ENCODE data around the gene CCL21. TPM values are rescaled to one million over a fixed set of nuclear protein-coding genes. Genes with fewer than 3 reads are reported as not detected.

Gene CCL21
- total and polyA plus RNA-seq, 2 of the 4 experiments (the other 2 are of a cell fraction), result not detected

- Histone ChIP-seq H3K18ac (ENCODE audit: low read depth, low read length) (no peak overlapping the region), H4K20me1 (ENCODE audit: insufficient read depth, low read length) (no peaks in the 10 kb centered on the region; the same call in 1 of the 2 replicates), H4K91ac (ENCODE audit: insufficient read depth, low read depth, low read length) (no peak overlapping the region), H2BK5ac (ENCODE audit: low read depth, low read length, poor library complexity, severe bottlenecking) (no peak overlapping the region), H3K4me2 (ENCODE audit: low read depth, low read length) (no peak overlapping the region), H3K4me1 (ENCODE audit: control insufficient read depth, insufficient read depth, low read length) (no peaks in the 10 kb centered on the region; the same call in 1 of the 2 replicates), H3K9me3 (ENCODE audit: control insufficient read depth, insufficient read depth, low read length) (no peaks in the 10 kb centered on the region), H3K4ac (ENCODE audit: low read depth, low read length) (no peak overlapping the region), H3K4me3 (ENCODE audit: insufficient read depth, low read depth, low read length) (no peak overlapping the region), H3K9me1 (ENCODE audit: insufficient read depth, low read length) (peaks cover 11% of the 10 kb centered on the region; the same call in 1 of the 2 replicates), H3K56ac (ENCODE audit: extremely low read depth, insufficient read depth, low read length) (no peak overlapping the region), H2AK9ac (replicated peaks; ENCODE audit: low read depth, low read length, poor library complexity) (no peak overlapping the region), H2AK5ac (ENCODE audit: low read depth, low read length) (no peak overlapping the region), H3K9ac (ENCODE audit: low read depth, low read length) (no peak overlapping the region), H2BK120ac (ENCODE audit: low read depth, low read length) (no peak overlapping the region), H4K5ac (ENCODE audit: low read depth, low read length) (no peak overlapping the region), H3K23ac (ENCODE audit: low read depth, low read length) (no peak overlapping the region), H3K14ac (replicated peaks; ENCODE audit: low read depth, low read length) (no peak overlapping the region), H4K8ac (ENCODE audit: low read depth in 2 of 2, low read length in 2 of 2) (no peak overlapping the region), H3K79me1 (ENCODE audit: low read depth in 1 of 2, low read length in 2 of 2) (no peaks in the 10 kb centered on the region), H2BK20ac (ENCODE audit: low read depth, low read length) (no peak overlapping the region), H3K27ac (ENCODE audit: insufficient read depth, low read length) (no peak overlapping the region), H2AFZ (replicated peaks; ENCODE audit: low read length, poor library complexity) (no peak overlapping the region), H2BK15ac (ENCODE audit: low read depth, low read length) (no peak overlapping the region), H3K36me3 (ENCODE audit: control insufficient read depth, insufficient read depth, low read length) (no peaks in the 10 kb centered on the region), H3K27me3 (ENCODE audit: control insufficient read depth, insufficient read depth, low read length) (no peaks in the 10 kb centered on the region)
- WGBS, 2 experiments (ENCODE audit: extremely low coverage in 2 of 2, insufficient read length in 1 of 2), result no CpG with 5 or more reads among the region's 1 CpG
- ATAC-seq (ENCODE audit: low read depth) (no peak), DNase-seq (no peak)
- CTCF ChIA-PET, result no interaction called here
- dilution Hi-C loops (cut with HindIII; ENCODE audit: low sequenced_read_pairs, unreplicated experiment) (no loop called here), intact Hi-C loops (cut with micrococcal nuclease) (no loop called here), in situ Hi-C loops (cut with MboI; ENCODE audit: low sequenced_read_pairs) (no loop called here)
- BruUV-seq (replicated peaks), result no TSS peak
- POLR2A ChIA-PET (ENCODE audit: unreplicated experiment), result no interaction called here
- TF ChIP-seq MAFK (IDR thresholded peaks at IDR 0.05; ENCODE audit: low read depth, low read length) (no peak), ELK1 (IDR thresholded peaks at IDR 0.05; ENCODE audit: borderline replicate concordance, low read depth, low read length) (no peak), RCOR1 (IDR thresholded peaks at IDR 0.05; ENCODE audit: insufficient replicate concordance, low read length) (no peak), RAD21 (IDR thresholded peaks at IDR 0.05; ENCODE audit: low read length) (no peak), SMC3 (IDR thresholded peaks at IDR 0.05; ENCODE audit: low read depth, low read length) (no peak), POLR2A (IDR thresholded peaks at IDR 0.05; ENCODE audit: low read depth, low read length) (no peak), RFX5 (IDR thresholded peaks at IDR 0.05; ENCODE audit: low read depth, low read length) (no peak), CEBPB (IDR thresholded peaks at IDR 0.05; ENCODE audit: low read depth, low read length) (no peak), MAZ (IDR thresholded peaks at IDR 0.05; ENCODE audit: borderline replicate concordance, low read depth, low read length) (no peak), CHD1 (IDR thresholded peaks at IDR 0.05; ENCODE audit: low read depth, low read length) (no peak), BHLHE40 (IDR thresholded peaks at IDR 0.05; ENCODE audit: low read depth, low read length) (no peak), MXI1 (IDR thresholded peaks at IDR 0.05; ENCODE audit: borderline replicate concordance, low read depth, low read length) (no peak), NFE2L2 (IDR thresholded peaks at IDR 0.05; ENCODE audit: low read depth, low read length) (no peak), FOS (IDR thresholded peaks at IDR 0.05; ENCODE audit: low read depth, low read length) (no peak)
- TF ChIP-seq, protein P1, sequence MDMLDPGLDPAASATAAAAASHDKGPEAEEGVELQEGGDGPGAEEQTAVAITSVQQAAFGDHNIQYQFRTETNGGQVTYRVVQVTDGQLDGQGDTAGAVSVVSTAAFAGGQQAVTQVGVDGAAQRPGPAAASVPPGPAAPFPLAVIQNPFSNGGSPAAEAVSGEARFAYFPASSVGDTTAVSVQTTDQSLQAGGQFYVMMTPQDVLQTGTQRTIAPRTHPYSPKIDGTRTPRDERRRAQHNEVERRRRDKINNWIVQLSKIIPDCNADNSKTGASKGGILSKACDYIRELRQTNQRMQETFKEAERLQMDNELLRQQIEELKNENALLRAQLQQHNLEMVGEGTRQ (IDR thresholded peaks at IDR 0.05; ENCODE audit: low read depth, low read length), result no peak
- TF ChIP-seq, protein P2, sequence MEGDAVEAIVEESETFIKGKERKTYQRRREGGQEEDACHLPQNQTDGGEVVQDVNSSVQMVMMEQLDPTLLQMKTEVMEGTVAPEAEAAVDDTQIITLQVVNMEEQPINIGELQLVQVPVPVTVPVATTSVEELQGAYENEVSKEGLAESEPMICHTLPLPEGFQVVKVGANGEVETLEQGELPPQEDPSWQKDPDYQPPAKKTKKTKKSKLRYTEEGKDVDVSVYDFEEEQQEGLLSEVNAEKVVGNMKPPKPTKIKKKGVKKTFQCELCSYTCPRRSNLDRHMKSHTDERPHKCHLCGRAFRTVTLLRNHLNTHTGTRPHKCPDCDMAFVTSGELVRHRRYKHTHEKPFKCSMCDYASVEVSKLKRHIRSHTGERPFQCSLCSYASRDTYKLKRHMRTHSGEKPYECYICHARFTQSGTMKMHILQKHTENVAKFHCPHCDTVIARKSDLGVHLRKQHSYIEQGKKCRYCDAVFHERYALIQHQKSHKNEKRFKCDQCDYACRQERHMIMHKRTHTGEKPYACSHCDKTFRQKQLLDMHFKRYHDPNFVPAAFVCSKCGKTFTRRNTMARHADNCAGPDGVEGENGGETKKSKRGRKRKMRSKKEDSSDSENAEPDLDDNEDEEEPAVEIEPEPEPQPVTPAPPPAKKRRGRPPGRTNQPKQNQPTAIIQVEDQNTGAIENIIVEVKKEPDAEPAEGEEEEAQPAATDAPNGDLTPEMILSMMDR (conservative IDR thresholded peaks at IDR 0.05; ENCODE audit: low read depth, low read length), result no peak
Observed at GRCh38 chr9:34686732-34687131, 23.2 kb downstream of the CCL21 start.

Data from IMR-90 (cell line).